T follicular helper cell (primary cell): ENCODE results near the gene NQO2.
"Not testable (repeated sequence)": the region's sequence is repeated elsewhere in the genome, so short reads cannot be mapped to it uniquely, and the experiment has no call there.

Source experiments
- DNase-seq: peaks from one replicate; pipeline ENCODE4 v3.0.0-alpha.2; 2020; ENCODE audit warnings: low read depth

Gene NQO2

DNA sequence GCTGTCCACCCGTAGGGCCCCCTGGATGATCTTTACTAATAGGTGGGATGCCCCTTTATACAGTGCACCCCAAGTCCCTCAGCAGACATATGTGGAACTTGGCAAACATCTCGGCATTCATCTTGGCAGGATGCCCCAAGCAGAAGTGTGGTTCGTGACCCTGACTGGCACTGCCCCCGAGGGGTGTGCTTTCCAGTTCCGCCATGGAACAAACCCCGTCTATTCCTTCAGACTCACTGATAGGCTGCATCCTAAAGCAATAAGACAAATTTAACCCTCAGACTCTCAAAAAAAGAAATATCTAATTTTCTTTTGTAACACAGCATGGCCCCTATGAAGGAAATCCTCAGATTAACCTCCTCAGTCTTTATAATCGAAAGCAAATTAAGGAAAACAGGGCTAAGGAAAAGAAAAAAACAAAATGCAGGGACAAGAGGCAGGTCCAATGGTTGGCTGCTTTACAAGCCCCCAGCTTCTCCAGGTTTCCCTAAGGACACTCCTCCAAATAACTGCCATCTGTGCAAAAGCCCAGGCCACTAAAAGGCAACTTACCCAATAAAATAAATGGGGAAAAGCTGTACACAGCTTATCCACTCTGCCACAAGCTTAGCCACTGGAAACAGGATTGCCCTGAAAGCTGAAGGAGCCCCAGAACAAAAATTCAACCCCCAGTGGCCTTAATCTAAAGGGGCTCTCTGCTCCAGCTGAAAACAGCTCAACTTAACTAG is 38.1 kb downstream of the NQO2 start:
- no peak for DNase-seq

DNA sequence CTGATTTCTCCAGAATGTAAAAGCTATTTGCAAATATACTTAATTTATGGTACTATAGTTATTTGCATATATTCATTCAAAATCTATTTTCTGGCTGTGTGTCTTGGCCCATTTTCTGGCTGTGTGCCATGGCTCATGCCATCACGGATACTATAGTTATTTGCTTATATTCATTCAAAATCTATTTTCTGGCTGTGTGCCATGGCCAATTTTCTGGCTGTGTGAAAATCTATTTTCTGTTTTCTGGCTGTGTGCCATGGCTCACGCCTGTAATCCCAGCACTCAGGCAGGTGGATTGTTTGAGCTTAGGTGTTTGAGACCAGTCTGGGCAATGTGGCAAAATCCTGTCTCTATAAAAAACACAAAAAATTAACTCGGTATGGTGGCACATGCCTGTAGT is 39.7 kb downstream of the NQO2 start:
- no peak for DNase-seq

DNA sequence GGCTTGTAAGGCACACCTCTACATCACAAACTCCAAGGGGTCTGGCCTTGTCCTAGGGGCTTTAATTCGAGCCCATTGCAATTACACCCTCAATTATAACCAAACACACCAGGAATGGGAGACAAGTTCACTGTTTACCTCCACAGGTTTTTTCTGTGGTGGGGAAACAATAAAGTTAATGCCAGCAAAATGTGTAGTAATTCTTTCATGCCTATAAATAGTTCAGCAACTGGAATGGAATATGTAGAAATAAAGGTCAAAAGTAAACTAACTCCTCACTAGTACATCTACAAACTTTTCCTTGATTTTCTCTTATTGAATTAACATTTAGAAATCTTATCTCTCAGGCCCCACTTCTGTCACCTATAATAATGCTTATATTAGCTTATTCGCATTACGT is 41.5 kb downstream of the NQO2 start:
- DNase-seq, result no peak

DNA sequence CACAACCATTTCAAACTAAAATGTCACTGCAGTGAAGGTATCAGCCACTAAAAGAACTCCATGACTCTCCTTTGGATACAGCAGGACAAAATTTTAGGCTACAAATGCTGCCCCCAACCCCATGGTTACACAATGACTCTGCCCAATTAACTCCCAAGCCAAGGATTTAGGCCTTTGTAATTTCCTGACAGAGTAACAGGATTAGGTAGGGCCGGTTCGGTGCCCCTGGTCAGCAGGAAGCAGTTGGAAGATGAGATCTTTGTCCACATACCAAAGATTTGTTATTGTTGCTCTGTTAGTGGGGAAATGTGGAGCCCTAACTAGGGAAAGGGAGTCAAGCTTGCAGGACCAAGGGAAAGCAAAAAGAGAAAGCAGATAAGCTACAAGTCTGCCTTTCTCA is 41.9 kb downstream of the NQO2 start:
- no peak for DNase-seq

DNA sequence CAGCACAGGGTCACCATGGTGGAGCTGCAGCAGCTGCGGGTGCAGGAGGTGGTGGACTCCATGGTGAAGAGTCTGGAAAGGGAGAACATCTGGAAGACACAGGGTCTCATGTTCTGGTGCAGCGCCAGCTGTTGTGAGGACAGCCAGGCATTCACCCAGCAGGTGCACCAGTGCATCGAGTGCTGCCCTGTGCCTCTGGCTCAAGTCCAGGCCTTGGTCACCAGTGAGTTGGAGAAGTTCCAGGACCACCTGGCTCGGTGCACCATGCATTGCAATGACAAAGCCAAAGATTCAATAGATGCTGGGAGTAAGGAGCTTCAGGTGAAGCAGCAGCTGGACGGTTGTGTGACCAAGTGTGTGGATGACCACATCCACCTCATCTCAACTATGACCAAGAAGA is 45.7 kb downstream of the NQO2 start:
- no peak for DNase-seq

DNA sequence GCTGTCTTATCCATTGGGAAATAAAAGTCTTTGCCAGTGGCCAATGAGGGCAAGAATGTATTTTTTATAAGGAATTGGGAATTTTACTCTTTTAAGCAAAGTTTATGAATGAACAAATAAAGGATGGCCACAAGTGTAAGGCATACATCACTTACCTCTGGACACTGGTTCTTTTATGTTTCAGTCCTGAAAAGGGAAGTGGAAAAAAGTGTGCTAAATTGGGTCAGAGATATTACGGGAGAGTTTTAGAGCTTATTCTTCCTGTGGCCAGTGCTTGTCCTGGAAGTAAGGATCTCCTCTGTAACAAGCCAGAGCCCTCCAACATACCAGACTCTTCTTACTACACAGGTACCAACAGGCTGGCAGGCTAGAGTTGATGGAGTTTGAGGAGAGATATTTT is 46.1 kb downstream of the NQO2 start:
- no peak for DNase-seq

DNA sequence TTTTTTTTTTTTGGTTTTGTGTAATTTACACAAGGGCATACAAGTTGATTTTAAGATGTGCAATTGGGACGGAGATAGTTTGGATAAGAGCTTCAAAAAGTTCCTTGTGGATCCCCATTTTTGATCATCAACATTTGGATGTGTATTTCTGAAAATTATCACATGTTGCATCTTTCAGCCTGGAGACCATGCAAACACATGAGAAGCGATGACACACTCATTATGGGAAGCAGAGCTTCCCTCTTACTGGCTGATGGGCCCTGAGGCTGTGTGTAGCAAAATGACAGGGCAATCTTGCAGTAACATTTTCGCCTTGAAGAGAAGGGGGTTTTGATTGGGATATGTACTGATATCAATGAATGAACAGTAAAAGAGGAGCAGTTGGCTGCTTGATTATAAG is 46.6 kb downstream of the NQO2 start:
- no peak for DNase-seq

DNA sequence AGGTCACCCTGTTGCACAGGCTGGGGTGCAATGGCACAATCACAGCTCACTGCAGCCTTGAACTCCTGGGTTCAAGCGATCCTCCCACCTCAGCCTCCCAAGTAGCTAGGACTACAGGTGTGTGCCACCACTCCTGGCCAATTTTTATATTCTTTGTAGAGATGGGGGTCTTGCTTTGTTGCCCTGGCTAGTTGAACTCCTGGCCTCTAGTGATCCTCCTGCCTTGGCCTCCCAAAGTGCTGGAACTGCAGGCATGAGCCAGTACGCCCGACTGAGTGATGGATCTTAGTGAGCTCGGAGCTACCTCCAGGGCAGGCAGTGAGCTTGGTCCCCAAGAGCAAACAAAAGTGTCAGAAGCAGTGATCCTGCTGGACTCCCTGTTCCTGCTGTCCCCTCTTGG is 48.3 kb downstream of the NQO2 start:
- not testable (repeated sequence) for DNase-seq

DNA sequence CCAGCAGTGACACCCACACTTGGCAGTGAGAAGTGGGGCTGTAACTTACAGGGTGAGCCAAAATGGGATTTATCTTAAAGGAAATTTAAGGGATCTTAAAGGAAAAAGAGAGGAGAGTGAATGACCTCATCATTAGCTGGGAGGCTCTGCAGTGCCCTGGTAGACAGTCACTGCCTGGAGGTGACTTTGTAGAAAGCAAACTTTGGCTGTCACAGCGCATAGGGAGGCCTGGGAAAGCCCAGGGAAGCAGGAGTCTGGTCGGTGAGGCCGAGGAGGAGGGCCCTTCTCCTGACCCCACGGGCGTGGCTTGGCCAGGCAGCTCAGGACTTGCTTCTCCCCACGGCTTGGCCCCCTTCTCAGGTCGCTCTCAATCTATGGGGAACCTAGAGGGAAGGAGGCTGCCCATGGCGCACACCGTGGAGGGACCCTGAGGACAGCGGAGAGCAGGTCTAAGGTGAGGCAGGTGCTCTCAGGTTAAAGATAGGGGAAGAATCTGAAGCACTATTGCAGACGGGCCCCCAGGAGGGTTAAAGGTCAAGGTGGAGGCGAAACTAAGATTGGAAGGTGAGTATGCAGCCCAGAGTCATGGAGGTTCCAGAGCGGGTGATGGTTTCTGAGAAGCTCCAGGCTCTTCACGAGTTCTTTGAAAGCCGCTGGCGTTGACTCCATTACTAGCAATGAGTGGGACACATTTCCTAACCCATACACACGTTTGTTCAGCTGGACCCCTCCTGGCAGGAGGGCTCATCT is 53.0 kb downstream of the NQO2 start:
- no peak for DNase-seq

DNA sequence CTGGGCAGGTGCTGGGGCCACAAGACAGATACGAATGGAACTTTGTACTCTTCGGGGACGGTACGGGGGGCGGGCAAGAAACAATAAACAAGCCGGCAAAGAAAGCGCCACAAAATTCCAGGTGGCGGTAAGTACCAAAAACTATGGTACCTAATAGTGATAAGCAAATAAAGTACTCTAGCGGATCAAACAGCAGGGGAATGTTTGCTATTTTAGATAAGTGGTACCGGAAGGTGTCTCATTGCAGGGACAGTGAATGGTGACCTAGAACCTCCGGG is 53.5 kb downstream of the NQO2 start:
- DNase-seq, result no peak

DNA sequence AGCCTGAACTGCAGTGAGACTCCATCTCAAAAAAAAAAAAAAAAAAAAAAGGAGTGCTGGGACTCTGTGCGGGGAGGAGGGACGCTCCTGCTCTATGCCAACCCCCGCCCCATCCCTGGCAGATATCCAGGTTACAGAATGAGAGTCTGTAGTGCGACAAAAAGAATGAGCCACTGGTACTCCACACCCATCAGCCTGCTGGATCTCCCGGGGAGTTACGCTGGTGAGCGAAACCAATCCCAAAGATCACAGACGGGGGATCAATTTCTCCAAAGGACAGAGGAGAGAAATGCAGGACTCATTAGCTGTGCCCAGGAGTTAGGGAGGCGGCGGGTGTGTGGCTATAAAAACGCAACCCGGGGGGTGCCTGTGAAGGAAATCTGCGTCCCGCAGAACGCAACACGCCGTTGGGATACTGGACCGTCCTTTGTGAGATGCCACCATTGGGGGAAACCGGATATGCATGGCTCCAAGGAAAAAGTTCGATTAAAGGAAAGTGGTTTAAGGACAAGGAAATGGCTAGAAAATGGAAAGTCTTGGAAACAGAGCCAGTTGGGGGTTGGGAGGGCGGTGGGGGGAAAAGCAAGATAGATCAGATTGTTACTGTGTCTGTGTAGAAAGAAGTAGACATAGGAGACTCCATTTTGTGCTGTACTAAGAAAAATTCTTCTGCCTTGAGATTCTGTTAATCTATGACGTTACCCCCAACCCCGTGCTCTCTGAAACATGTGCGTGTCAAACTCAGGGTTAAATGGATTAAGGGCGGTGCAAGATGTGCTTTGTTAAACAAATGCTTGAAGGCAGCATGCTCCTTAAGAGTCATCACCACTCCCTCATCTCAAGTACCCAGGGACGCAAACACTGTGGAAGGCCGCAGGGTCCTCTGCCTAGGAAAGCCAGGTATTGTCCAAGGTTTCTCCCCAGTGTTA is 54.8 kb downstream of the NQO2 start:
- DNase-seq, result not testable (repeated sequence)

DNA sequence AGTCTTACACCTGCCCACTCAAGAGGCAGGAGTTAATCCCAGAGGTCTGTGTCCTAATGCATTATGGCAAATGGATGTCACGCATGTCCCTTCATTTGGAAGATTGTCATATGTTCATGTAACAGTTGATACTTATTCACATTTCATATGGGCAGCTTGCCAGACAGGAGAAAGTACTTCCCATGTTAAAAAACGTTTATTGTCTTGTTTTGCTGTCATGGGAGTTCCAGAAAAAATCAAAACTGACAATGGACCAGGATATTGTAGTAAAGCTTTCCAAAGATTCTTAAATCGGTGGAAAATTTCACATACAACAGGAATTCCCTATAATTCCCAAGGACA is 55.4 kb downstream of the NQO2 start:
- DNase-seq, result not testable (repeated sequence)

DNA sequence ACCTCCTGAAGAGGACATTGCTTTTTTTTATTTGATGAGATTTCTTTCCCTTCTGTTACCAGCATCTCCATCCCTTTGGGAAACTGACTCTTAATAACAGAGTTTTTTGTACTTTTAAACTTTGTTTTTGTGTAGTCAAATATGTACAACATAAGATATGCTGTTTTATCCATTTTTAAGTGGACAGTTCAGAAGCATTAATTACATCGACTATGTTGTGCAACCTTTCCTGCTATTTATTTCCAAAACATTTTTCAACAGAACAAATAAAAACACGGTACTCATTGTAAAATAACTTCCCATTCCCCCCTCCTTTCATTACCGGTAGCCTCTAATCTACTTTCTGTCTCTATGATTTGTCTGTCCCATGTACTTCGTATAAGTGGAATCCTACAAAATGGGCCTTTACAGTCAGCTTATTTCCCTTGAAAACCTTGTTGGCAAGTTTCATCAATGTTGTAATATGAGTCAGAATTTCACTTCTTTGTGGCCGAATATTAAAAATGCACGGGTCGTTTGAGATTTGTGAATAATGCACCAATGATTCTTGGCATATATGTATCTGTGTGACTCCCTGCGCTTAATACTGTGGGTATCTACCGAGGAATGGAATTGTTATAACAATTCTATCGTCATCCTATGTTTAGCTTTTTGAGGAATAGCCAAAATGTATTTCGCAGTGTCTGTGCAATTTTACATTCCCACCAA is 57.5 kb downstream of the NQO2 start:
- no peak for DNase-seq

DNA sequence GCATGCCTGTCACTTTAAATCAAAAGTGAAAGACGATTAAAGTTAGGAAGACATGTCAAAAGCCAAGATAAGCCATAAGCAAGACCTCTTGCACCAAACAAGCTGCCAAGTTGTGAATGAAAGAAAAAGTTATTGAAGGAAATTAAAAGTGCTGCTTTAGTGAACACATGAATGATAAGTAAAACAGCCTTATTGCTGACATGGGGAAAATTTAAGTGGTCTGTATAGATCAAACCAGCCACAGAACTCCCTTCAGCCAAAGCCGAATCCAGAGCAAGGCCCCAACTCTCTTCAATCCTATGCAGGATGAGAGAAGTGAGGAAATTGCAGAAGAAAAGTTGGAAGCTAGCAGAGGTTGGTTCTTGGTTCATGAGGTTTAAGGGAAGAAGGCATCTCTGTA is 59.3 kb downstream of the NQO2 start:
- no peak for DNase-seq

DNA sequence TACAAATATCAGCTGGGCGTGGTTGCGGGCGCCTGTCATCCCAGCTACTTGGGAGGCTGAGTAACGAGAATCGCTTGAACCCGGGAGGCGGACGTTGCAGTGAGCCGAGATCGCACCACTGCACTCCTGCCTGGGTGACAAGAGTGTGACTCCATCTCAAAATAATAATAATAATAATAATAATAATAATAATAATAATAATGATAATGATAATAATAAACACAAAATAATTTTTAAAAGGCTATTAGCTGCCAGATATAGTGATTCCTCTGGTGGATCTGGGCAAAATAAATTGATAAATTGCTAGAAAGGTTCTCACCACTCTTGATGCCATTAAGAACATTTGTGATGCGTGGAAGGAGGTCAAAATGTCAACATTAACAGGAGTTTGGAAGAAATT is 60.4 kb downstream of the NQO2 start:
- DNase-seq, result not testable (repeated sequence)

DNA sequence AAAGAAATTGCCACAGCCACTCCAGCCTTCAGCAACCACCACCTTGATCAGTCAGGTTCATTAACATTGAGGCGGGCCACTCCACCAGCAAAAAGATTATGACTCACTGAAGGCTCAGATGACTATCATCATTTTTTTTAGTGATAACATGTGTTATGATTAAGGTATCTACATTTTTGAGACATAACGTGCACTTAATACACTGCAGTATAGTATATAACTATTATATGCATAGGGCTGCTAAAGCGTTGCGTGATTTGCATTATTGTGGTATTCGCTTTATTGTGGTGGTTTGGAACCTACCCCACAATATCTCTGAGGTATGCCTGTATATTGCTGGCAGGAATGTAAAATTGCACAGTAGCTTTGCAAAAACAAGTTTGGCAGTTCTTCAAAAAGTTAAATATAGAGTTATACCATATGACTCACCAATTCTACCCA is 61.8 kb downstream of the NQO2 start:
- no peak for DNase-seq

DNA sequence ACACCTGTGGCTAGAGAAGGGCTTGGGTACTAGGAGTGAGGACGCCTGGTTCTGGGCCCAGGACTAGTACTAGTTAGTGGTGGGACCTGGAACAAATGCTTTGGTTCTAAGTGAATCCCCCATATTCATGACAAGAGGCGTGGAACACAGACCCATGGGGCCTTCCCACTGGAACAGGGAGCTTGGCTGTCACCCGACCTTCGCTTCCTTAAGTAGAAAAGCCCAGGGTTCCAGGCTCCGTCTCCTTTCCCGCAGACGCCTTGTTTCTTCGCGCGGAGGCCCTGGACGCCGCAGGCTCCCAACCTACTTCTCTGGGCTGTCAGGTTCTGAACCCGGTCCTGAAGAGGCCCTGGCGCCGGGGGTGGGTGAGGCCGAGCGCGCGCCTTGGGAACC is 63.6 kb downstream of the NQO2 start:
- DNase-seq, result not testable (repeated sequence)

DNA sequence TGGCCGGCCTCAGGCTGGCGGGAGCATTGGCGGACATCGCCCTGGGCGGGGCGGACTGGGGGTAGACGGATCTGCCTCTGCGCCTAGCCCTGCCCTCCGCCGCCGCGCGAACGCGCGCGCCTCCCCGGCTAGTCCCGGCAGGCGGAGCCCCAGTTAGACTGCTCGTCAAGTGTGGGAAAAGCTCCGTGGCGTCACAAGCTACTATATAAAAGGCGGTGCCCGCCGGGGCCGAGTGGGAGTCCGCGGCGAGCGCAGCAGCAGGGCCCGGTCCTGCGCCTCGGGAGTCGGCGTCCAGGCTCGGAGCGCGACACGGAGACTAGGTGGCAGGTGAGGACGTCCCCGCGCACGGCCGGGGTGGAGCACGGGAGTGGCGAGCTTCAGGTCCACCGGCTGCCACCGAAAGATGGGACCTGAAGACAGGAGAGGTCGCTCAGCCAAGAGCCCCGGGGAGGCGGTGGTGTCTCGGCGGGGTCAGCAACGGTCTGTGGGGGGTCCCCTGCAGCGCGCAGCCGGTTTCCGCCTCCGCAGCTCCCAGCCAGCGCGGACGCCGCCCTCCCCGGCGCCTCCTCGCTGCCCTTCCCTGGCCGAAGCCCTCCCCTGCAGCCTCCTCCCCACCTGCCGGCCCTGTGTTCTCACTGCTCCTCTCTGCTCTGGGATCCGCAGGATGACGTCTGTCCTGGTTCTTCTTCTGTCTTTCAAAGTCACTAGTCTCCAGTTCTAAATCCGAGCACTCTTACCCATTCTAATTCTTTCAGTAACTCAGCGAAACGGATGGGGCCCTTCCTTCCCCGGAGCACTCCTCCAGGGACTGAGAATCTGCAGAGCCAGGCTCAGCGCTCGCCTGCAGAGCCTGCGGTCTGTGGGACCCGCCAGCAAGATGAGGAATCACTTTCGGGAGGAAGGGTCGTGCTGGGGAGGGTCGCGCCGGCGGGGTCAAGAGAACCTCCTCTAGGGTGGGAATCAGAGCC is 64.3 kb downstream of the NQO2 start:
- DNase-seq, result peak; percentile 81

DNA sequence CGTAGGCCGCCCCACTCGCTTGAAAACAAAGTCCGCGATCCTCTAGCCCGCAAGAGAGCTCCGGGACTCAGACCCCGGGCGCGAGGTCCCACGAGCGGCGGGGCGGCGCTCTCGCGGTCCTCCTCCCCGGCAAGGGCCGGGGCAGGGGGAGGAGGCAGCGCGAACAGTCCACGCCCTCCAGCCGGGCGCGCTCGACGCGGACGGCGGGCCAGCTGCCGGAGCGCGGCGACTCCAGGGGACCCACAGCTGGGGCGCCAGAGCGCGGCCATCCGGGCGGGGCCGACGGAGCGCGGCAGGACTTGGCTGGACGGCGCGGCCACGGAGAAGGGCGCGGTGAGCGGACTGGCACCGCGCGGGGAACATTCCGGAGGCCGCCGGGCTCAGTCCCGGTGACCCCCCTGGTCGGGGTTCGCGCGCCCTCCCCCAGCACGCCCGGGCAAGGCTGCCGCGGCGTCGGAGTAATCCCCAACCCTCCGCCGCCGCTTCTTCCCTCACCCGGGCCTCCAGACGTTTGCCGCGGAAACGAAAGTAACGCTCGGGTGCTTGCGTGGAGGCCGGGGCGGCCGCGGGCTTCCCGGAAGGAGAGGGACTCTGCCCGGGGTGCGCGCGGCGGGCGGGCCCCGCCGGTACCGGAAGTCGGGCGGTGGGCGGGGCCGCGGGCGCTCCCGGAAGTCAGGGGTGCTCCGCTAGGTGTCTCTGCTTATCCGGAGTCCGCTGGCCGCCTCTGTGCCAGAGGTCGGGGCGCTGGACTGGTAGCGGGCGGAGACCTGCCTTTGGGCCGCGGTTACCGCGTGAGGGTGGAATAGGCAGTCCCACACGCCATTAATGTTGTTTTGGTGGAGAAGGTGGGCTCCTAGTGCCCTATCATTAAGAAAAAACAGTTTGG is 68.9 kb downstream of the NQO2 start, which contains the start of gene RIPK1:
TSS of gene RIPK1 (plus strand) at position 166 of the 886 bp plus-strand sequence. CDS start 8,330 bp downstream, outside the sequence.
- DNase-seq, result peak; percentile 88
